PC-9 (cell line): Measurements from ENCODE around the gene TMEM119. TPM values are rescaled to one million over a fixed set of nuclear protein-coding genes. Genes with fewer than 3 reads are reported as not detected.

Experiments
- BruUV-seq: library from RNA; stranded (reverse); fragments of 400-500 nt; replicated peaks from 2 replicates; lab custom pipeline; 2021; lab: Mats Ljungman, UMichigan
- CTCF ChIA-PET: fragments of 300-600 bp; sonication (Branson Sonifier 250); formaldehyde crosslinking; loops from one replicate; lab custom pipeline; 2022; ENCODE audit warnings: antibody characterized with exemption; lab: Charles Lee
- POLR2A ChIA-PET: fragments of 300-600 bp; sonication (Branson Sonifier 250); formaldehyde crosslinking; loops from one replicate; lab custom pipeline; 2022; ENCODE audit warnings: antibody characterized with exemption; ENCODE audit not compliant: unreplicated experiment; lab: Charles Lee
- DNase-seq, 2 experiments: peaks; one replicate each; pipeline versions ENCODE4 v3.0.0 to v3.0.0-alpha.2; 2015 to 2022; ENCODE audit warnings: mixed read lengths in 1 of 2
- H2AFZ ChIP-seq: fragments of 200-600 bp; sonication (generic); 2 replicates; pipeline ENCODE4 v1.8.1; 2017; ENCODE audit warnings: antibody characterized with exemption
- H3F3A ChIP-seq: fragments of 200-600 bp; sonication (generic); 2 replicates; pipeline ENCODE4 v1.8.1; 2017; ENCODE audit warnings: antibody characterized with exemption, mild to moderate bottlenecking, low read depth; ENCODE audit not compliant: insufficient read depth
- H3K27ac ChIP-seq: fragments of 200-600 bp; sonication (generic); 2 replicates; pipeline ENCODE4 v1.6.1; 2016; ENCODE audit warnings: mixed run types
- H3K27me3 ChIP-seq: fragments of 200-600 bp; sonication (generic); 2 replicates; pipeline ENCODE4 v1.6.1; 2016; ENCODE audit warnings: low read depth, mixed run types; ENCODE audit not compliant: insufficient read depth
- H3K36me3 ChIP-seq: fragments of 200-600 bp; sonication (generic); 2 replicates; pipeline ENCODE4 v1.6.1; 2016; ENCODE audit warnings: low read depth, mixed run types
- H3K4me1 ChIP-seq: fragments of 200-600 bp; sonication (generic); replicated peaks from 2 replicates; pipeline ENCODE4 v1.6.1; 2016; ENCODE audit warnings: mixed run types; ENCODE audit not compliant: insufficient read depth
- H3K4me2 ChIP-seq: fragments of 200-600 bp; sonication (generic); 2 replicates; pipeline ENCODE4 v1.6.1; 2017; ENCODE audit warnings: mixed run types
- H3K4me3 ChIP-seq: fragments of 200-600 bp; sonication (generic); 2 replicates; pipeline ENCODE4 v1.6.1; 2016; ENCODE audit warnings: mixed run types
- H3K79me2 ChIP-seq: fragments of 200-600 bp; sonication (generic); 2 replicates; pipeline ENCODE4 v1.6.1; 2017; ENCODE audit warnings: low read depth, mixed run types
- H3K9me2 ChIP-seq: fragments of 200-600 bp; sonication (generic); 2 replicates; pipeline ENCODE4 v1.8.1; 2017; ENCODE audit warnings: mild to moderate bottlenecking; ENCODE audit not compliant: insufficient read depth
- H3K9me3 ChIP-seq: fragments of 200-600 bp; sonication (generic); 2 replicates; pipeline ENCODE4 v1.8.1; 2016; ENCODE audit warnings: low read depth; ENCODE audit not compliant: insufficient read depth
- H4K20me1 ChIP-seq: fragments of 200-600 bp; sonication (generic); 2 replicates; pipeline ENCODE4 v1.8.1; 2017; ENCODE audit not compliant: insufficient read depth
- CTCF ChIP-seq: fragments of 200-600 bp; sonication (generic); conservative IDR thresholded peaks from 2 replicates; pipeline ENCODE4 v1.6.1; 2017; ENCODE audit warnings: mixed run types, antibody characterized with exemption, mild to moderate bottlenecking, moderate library complexity
- EZH2 ChIP-seq: fragments of 200-600 bp; sonication (generic); IDR thresholded peaks from 2 replicates; pipeline ENCODE4 v1.8.0; 2017; ENCODE audit warnings: antibody characterized with exemption, low read depth
- intact Hi-C: fragments of 100-400 bp; cut with micrococcal nuclease; formaldehyde crosslinking; loops from one replicate; pipeline ENCODE4 v1.10.0; 2022; ENCODE audit not compliant: unreplicated experiment
- microRNA-seq: library from miRNA; unstranded; fragments of <30 nt; microRNA quantifications from one replicate; pipeline ENCODE4 v1.2.0, GENCODE V29; 2021; ENCODE audit warnings: borderline number of aligned reads, borderline replicate concordance
- total RNA-seq: library from RNA; stranded (reverse); gene quantifications from 2 replicates; pipeline ENCODE4 v1.2.3, GENCODE V29; 2021

TMEM119 gene
- total RNA-seq, 1 experiment from 2014 or later, result not detected

GRCh38 chr12:108547686-108548085 is 50.2 kb downstream of the TMEM119 start:
- POLR2A ChIA-PET, result no interaction called here

GRCh38 chr12:108543652-108544051 is 54.2 kb downstream of the TMEM119 start:
- Histone ChIP-seq H2AFZ (no peak overlapping the region), H3K9me3 (no peaks in the 10 kb centered on the region), H3K27me3 (no peaks in the 10 kb centered on the region), H3K36me3 (peaks cover 20% of the 10 kb centered on the region), H3K27ac (no peak overlapping the region), H3K4me3 (no peak overlapping the region), H3K9me2 (no peaks in the 10 kb centered on the region), H4K20me1 (peaks cover 41% of the 10 kb centered on the region), H3K79me2 (peaks cover 40% of the 10 kb centered on the region), H3F3A (peaks cover 15% of the 10 kb centered on the region), H3K4me1 (no peaks in the 10 kb centered on the region), H3K4me2 (no peak overlapping the region)
- CTCF ChIA-PET, result no interaction called here
- no peak for DNase-seq
- BruUV-seq, result no TSS peak
- POLR2A ChIA-PET, result no interaction called here
- intact Hi-C loops, result no loop called here
- TF ChIP-seq CTCF, result no peak
- no peak for TF ChIP-seq EZH2

More at GRCh38 chr12:108547686-108548085, 50.2 kb downstream of the TMEM119 start:
- TF ChIP-seq CTCF, result no peak
- TF ChIP-seq EZH2, result no peak
- peaks cover 20% of the 10 kb centered on the region for H3K36me3 ChIP-seq
- H3K27me3 ChIP-seq, result no peaks in the 10 kb centered on the region
- no peak overlapping the region for H3K27ac ChIP-seq
- CTCF ChIA-PET, result no interaction called here
- H3F3A ChIP-seq, result peaks cover 3% of the 10 kb centered on the region
- H4K20me1 ChIP-seq, result peaks cover 54% of the 10 kb centered on the region
- no peak overlapping the region for H3K4me3 ChIP-seq
- BruUV-seq, result no TSS peak
- no peaks in the 10 kb centered on the region for H3K9me3 ChIP-seq
- peaks cover 56% of the 10 kb centered on the region for H3K79me2 ChIP-seq
- DNase-seq, result no peak
- H3K4me1 ChIP-seq, result no peaks in the 10 kb centered on the region
- H3K9me2 ChIP-seq, result no peaks in the 10 kb centered on the region
- intact Hi-C loops, result no loop called here
- H3K4me2 ChIP-seq, result no peak overlapping the region
- H2AFZ ChIP-seq, result no peak overlapping the region

GRCh38 chr12:108542320-108542719 is 55.6 kb downstream of the TMEM119 start:
- Histone ChIP-seq H3K9me2 (no peaks in the 10 kb centered on the region), H4K20me1 (peaks cover 41% of the 10 kb centered on the region), H3K36me3 (peaks cover 13% of the 10 kb centered on the region), H3K79me2 (peaks cover 36% of the 10 kb centered on the region), H3K27me3 (no peaks in the 10 kb centered on the region), H3K4me1 (no peaks in the 10 kb centered on the region), H3K4me2 (no peak overlapping the region), H3K9me3 (no peaks in the 10 kb centered on the region), H3K27ac (no peak overlapping the region), H3F3A (peaks cover 17% of the 10 kb centered on the region), H2AFZ (no peak overlapping the region), H3K4me3 (no peak overlapping the region)
- BruUV-seq, result no TSS peak
- DNase-seq, result no peak
- TF ChIP-seq EZH2, result no peak
- intact Hi-C loops, result no loop called here
- ChIA-PET POLR2A (no interaction called here), CTCF (no interaction called here)

Small RNA genes lying within 50 kb of the gene (microRNA-seq; reads per million reads assigned to microRNA genes)
- not detected for gene MIR4496

Other genes starting within 250 kb of the TMEM119 start
- gene FICD, start 82.8 kb downstream of the TMEM119 start, total RNA-seq, result 1.9 and 3.2 TPM in 2 replicates
- gene SART3, start 36.9 kb downstream of the TMEM119 start, total RNA-seq, result 49.3 and 54.3 TPM in 2 replicates
- gene ISCU, start 35.5 kb downstream of the TMEM119 start, total RNA-seq, result 84.8 and 86.7 TPM in 2 replicates
- gene SELPLG, start 35.8 kb upstream of the TMEM119 start, total RNA-seq, result 0.35 and 0.96 TPM in 2 replicates
- 122 and 139 TPM in 2 replicates for gene CORO1C, start 133.4 kb upstream of the TMEM119 start, total RNA-seq